BLaER1 treated with 17β-estradiol and CSF1 and Interleukin-3, amounts not matched to agents 10 nM and 100 nM (cell line): Measurements from ENCODE around the gene ZNF865.

Experiments used
- H3K27ac ChIP-seq, 11 experiments: shearing (Covaris generic); formaldehyde crosslinking; 2 replicates each; pipeline ENCODE4 v1.8.1; 2022
- H3K27me3 ChIP-seq, 11 experiments: shearing (Covaris generic); formaldehyde crosslinking; 2 replicates each; pipeline ENCODE4 v1.8.1; 2022
- H3K36me3 ChIP-seq, 11 experiments: shearing (Covaris generic); formaldehyde crosslinking; 2 replicates each; pipeline ENCODE4 v1.8.1; 2022
- H3K4me1 ChIP-seq, 10 experiments: shearing (Covaris generic); formaldehyde crosslinking; 2 replicates each; pipeline ENCODE4 v1.8.1; 2022
- H3K4me2 ChIP-seq, 11 experiments: shearing (Covaris generic); formaldehyde crosslinking; 2 replicates each; pipeline ENCODE4 v1.8.1; 2022
- H3K4me3 ChIP-seq, 10 experiments: shearing (Covaris generic); formaldehyde crosslinking; 2 replicates each; pipeline ENCODE4 v1.8.1; 2022
- H3K9ac ChIP-seq, 11 experiments: shearing (Covaris generic); formaldehyde crosslinking; 2 replicates each; pipeline ENCODE4 v1.8.1; 2022
- H3K9me3 ChIP-seq, 11 experiments: shearing (Covaris generic); formaldehyde crosslinking; replicated peaks in 1 of 11; 2 replicates each; pipeline ENCODE4 v1.8.1; 2022
- H4K20me1 ChIP-seq, 11 experiments: shearing (Covaris generic); formaldehyde crosslinking; 2 replicates each; pipeline ENCODE4 v1.8.1; 2022
- Cebpa-rat ChIP-seq, 11 experiments: shearing (Covaris generic); IDR thresholded peaks; 2 replicates each; pipeline ENCODE4 v1.8.1; 2022

ZNF865 gene

DNA sequence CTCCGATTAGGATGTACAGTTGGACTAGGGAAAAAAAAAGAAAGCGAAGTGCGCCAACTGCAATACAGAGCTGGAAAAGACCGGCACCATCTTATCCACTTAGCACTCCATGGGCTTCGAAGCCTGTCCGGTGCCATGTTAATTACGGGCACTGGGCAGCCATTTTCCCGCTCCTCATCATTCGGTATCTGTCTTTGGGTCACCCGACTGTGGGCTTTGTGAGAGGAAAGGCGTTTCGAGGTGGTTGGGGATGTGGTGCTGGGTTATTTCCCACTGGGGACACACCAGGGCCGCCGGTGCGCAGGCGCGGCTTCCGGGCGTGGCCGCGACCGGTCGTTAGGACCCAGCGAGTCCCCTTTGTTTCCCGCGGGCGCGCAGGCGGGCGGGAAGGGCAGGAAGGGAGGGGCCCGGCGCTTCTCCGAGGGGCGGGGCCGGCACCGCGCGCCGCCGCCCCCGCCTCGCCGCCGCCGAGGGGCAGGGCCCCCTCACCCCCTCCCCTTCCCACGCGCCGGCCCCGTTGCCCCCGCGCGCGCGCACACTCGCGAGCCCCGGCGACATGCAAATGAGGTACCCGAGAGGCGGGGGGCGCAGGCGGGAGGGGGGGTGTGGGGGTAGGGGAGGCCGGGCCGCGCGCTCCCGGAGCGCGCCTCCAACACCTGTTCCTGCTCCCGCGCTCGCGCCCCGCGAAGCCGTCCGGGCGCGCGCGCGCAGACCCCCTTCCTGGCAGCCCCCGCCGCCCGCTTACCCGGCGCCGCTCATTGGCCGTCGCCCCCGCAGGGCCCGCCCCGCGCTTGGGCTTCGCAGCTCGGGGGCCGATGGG, 5.4 kb upstream of the ZNF865 start, which contains the start of gene ZNF524:
ZNF524 (plus strand) TSS at position 447 of the 820 bp plus-strand sequence. CDS start 1,825 bp downstream, outside the sequence.
- Histone ChIP-seq H3K36me3 (peaks cover 31 to 49% (median 43%) of the 10 kb centered on the region in 11 experiments), H4K20me1 (peaks cover 0 to 8% (median 0%) of the 10 kb centered on the region in 11 experiments; a peak in 1 of 22 replicates), H3K27me3 (no peaks in the 10 kb centered on the region), H3K4me3 (peak within 1 kb of the TSS; percentile 64 to 79 (median 70)), H3K4me2 (peak within 1 kb of the TSS; percentile 75 to 96 (median 87)), H3K9me3 (peaks cover 0 to 21% (median 12%) of the 10 kb centered on the region in 11 experiments; a peak in 17 of 22 replicates), H3K4me1 (peaks cover 30 to 52% (median 38%) of the 10 kb centered on the region in 10 experiments), H3K9ac (peak within 1 kb of the TSS; percentile 92 to 97 (median 94)), H3K27ac (peak within 1 kb of the TSS; percentile 95 to 99 (median 97))
- no peak for TF ChIP-seq Cebpa-rat (IDR thresholded peaks at IDR 0.05)

DNA sequence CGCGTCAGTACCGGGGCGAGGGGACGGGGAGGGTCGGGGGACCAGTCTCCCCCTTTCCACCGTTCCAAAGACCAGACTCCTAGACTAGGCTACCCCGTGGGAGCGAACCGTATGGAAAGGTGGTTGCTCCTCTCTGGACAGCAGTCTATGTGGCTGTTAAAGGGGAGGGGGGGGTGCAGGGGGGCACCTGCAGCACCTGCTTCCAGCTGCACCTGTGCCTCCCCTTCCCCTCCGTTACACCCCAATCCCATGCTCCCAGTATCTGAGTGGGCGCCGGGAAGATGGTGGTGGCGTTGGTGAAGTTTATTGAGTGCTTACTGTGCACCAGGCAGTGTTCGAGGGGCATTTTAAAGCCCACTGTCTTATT, 4.8 kb upstream of the ZNF865 start:
- Histone ChIP-seq H3K9me3 (peaks cover 0 to 15% (median 8%) of the 10 kb centered on the region in 11 experiments; a peak in 14 of 22 replicates), H3K36me3 (peaks cover 25 to 43% (median 37%) of the 10 kb centered on the region in 11 experiments), H3K9ac (peak overlapping the region; percentile 92 to 97 (median 94)), H3K4me1 (peaks cover 30 to 52% (median 38%) of the 10 kb centered on the region in 10 experiments), H3K27ac (peak overlapping the region; percentile 95 to 99 (median 97)), H3K4me2 (peak overlapping the region; percentile 75 to 96 (median 87)), H3K27me3 (no peaks in the 10 kb centered on the region), H4K20me1 (peaks cover 0 to 8% (median 0%) of the 10 kb centered on the region in 11 experiments; a peak in 1 of 22 replicates), H3K4me3 (peak overlapping the region; percentile 64 to 79 (median 70))
- no peak for TF ChIP-seq Cebpa-rat (IDR thresholded peaks at IDR 0.05)

DNA sequence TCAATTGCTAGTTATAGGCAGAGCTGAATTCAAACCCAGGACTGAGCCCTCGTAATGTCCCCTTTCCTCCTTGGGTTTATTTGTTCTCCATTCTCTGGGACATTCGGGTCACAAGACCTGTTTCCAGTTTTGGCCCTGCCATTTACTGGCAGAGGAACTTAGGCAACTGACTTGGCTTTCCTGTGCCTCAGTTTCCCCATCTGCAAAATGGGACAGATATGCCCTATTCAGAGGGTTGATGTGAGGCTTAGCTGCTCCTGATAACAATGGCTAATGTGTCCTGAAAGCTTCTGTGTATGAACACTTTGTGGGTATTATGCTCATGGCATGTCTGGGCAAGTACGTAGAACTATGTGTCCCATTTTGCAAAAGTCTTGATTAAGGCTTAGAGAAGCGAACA, 4.4 kb upstream of the ZNF865 start:
- no peak for TF ChIP-seq Cebpa-rat (IDR thresholded peaks at IDR 0.05)
- H3K27ac ChIP-seq: peak overlapping the region; percentile 95 to 99 (median 97); a peak in 19 of 22 replicates
- H3K4me3 ChIP-seq: peak overlapping the region; percentile 64 to 79 (median 70)

DNA sequence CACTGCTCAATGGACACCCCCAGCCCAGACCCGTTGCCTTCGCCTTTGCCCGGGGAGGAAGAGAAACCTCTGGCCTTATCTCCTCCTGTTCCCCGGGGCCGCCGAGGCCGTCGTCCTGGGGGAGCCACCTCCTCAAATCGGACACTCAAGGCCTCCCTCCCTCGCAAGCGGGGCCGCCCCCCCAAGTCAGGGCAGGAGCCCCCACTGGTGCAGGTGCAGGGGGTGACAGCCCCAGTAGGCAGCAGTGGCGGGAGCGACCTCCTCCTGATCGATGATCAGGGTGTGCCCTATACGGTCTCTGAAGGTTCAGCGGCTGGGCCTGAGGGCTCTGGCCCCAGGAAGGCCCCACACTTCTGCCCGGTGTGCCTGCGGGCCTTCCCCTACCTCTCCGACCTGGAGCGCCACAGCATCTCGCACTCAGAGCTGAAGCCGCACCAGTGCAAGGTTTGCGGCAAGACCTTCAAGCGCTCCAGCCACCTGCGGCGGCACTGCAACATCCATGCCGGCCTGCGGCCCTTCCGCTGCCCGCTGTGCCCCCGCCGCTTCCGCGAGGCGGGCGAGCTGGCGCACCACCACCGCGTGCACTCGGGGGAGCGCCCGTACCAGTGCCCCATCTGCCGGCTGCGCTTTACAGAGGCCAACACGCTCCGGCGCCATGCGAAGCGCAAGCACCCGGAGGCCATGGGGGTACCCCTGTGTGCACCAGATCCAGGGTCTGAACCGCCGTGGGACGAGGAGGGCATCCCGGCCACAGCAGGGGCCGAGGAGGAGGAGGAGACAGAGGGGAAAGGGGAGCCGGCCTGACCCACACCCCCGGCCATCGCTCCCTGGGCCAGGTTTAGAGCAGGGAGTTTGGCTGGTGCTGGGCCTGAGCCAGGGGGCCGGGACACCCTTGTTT, 3.1 kb upstream of the ZNF865 start:
- Histone ChIP-seq H3K4me2 (peak overlapping the region in 4 of 11 experiments; percentile 88 to 96 (median 91); a peak in 5 of 22 replicates), H3K4me1 (peaks cover 41 to 63% (median 52%) of the 10 kb centered on the region in 10 experiments), H3K27ac (peak overlapping the region in 10 of 11 experiments; percentile 13 to 99 (median 95); a peak in 14 of 22 replicates), H4K20me1 (peaks cover 0 to 15% (median 10%) of the 10 kb centered on the region in 11 experiments; a peak in 11 of 22 replicates), H3K4me3 (peak overlapping the region in 1 of 10 experiments; percentile 64; a peak in 1 of 20 replicates), H3K9me3 (peaks cover 0 to 4% (median 0%) of the 10 kb centered on the region in 11 experiments; a peak in 1 of 22 replicates), H3K27me3 (no peaks in the 10 kb centered on the region), H3K9ac (peak overlapping the region in 4 of 11 experiments; percentile 29 to 97 (median 95); a peak in 3 of 22 replicates), H3K36me3 (peaks cover 13 to 31% (median 25%) of the 10 kb centered on the region in 11 experiments; a peak in 21 of 22 replicates)
- TF ChIP-seq Cebpa-rat (IDR thresholded peaks at IDR 0.05): no peak

More for the DNA sequence above, 4.4 kb upstream of the ZNF865 start:
- H3K4me1 ChIP-seq: peaks cover 30 to 52% (median 40%) of the 10 kb centered on the region in 10 experiments
- peaks cover 21 to 38% (median 32%) of the 10 kb centered on the region in 11 experiments for H3K36me3 ChIP-seq
- H3K4me2 ChIP-seq: peak overlapping the region; percentile 75 to 96 (median 87)
- peak overlapping the region; percentile 92 to 97 (median 94) for H3K9ac ChIP-seq
- no peaks in the 10 kb centered on the region for H3K27me3 ChIP-seq
- H3K9me3 ChIP-seq: peaks cover 0 to 10% (median 4%) of the 10 kb centered on the region in 11 experiments; a peak in 13 of 22 replicates
- H4K20me1 ChIP-seq: peaks cover 0 to 8% (median 0%) of the 10 kb centered on the region in 11 experiments; a peak in 1 of 22 replicates

DNA sequence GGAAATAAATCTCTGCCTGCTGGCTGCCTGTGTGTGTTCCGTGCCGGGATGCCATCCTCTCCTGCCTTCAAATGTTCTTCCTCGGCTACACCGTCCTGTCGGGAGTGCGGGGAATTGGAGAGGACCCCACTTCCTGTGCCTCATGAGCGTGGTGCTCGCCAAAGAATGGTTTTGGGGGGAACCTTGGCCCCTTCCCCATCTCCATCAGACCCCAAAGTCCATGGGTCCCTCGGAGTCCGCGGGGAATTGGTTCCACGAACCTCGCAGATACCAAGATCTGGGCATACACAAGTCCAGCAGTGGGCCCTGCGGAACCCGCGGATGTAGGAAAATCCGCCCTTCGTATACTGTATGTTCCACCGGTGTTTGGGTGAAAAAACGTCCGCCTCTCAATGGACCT, 2.3 kb upstream of the ZNF865 start:
- H3K9me3 ChIP-seq: peaks cover 0 to 4% (median 0%) of the 10 kb centered on the region in 11 experiments; a peak in 1 of 22 replicates
- no peak for TF ChIP-seq Cebpa-rat (IDR thresholded peaks at IDR 0.05)
- peak overlapping the region in 6 of 11 experiments; percentile 7 to 99 (median 32); a peak in 4 of 22 replicates for H3K27ac ChIP-seq
- no peaks in the 10 kb centered on the region for H3K27me3 ChIP-seq
- H4K20me1 ChIP-seq: peaks cover 0 to 20% (median 17%) of the 10 kb centered on the region in 11 experiments; a peak in 12 of 22 replicates
- H3K36me3 ChIP-seq: peaks cover 9 to 29% (median 22%) of the 10 kb centered on the region in 11 experiments; a peak in 19 of 22 replicates
- no peak overlapping the region for H3K4me3 ChIP-seq
- H3K9ac ChIP-seq: peak overlapping the region in 1 of 11 experiments; percentile 10; a peak in 1 of 22 replicates
- peaks cover 48 to 68% (median 56%) of the 10 kb centered on the region in 10 experiments for H3K4me1 ChIP-seq
- H3K4me2 ChIP-seq: peak overlapping the region in 4 of 11 experiments; percentile 86 to 96 (median 90); a peak in 5 of 22 replicates

DNA sequence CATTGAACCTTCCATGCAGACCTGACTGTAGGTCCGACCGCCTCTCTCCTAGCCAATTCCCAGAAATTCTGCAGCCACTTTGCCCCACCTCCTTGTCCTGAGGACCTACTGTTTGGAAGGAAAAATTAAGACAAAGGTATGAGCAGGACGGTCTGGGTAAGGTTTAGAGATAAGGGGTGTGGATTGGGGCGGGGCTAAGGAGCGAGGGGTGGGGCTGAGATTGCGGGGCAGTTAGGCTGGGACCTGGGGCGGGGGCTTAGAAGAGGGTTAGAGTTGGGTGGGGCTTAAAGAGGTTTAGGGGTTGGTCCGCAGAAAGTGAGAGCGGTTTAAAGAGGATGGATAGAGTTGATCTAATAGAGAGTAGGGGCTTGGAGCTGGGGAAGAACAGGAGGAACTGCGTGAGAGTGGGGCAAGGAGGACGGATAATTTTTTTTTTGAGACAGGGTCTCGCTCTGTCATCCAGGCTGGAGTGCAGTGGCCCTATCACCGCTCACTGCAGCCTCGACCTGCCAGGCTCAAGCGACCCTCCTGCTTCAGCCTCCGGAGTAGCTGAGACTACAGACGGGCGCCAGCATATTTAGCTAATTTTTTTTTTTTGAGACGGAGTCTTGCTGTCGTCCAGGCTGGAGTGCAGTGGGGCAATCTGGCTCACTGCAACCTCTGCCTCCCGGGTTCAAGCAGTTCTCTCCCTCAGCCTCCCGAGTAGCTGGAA, 1.7 kb upstream of the ZNF865 start:
- peaks cover 0 to 25% (median 22%) of the 10 kb centered on the region in 11 experiments; a peak in 12 of 22 replicates for H4K20me1 ChIP-seq
- peak overlapping the region; percentile 86 to 95 (median 93); a peak in 20 of 22 replicates for H3K27ac ChIP-seq
- peaks cover 0 to 4% (median 0%) of the 10 kb centered on the region in 11 experiments; a peak in 1 of 22 replicates for H3K9me3 ChIP-seq
- H3K4me1 ChIP-seq: peaks cover 42 to 65% (median 55%) of the 10 kb centered on the region in 10 experiments
- no peaks in the 10 kb centered on the region for H3K27me3 ChIP-seq
- peak overlapping the region; percentile 75 to 96 (median 87); a peak in 19 of 20 replicates for H3K4me3 ChIP-seq
- TF ChIP-seq Cebpa-rat (IDR thresholded peaks at IDR 0.05): no peak
- peak overlapping the region; percentile 69 to 96 (median 90); a peak in 19 of 22 replicates for H3K9ac ChIP-seq
- H3K4me2 ChIP-seq: peak overlapping the region; percentile 71 to 99 (median 92)
- peaks cover 11 to 35% (median 25%) of the 10 kb centered on the region in 11 experiments; a peak in 20 of 22 replicates for H3K36me3 ChIP-seq

DNA sequence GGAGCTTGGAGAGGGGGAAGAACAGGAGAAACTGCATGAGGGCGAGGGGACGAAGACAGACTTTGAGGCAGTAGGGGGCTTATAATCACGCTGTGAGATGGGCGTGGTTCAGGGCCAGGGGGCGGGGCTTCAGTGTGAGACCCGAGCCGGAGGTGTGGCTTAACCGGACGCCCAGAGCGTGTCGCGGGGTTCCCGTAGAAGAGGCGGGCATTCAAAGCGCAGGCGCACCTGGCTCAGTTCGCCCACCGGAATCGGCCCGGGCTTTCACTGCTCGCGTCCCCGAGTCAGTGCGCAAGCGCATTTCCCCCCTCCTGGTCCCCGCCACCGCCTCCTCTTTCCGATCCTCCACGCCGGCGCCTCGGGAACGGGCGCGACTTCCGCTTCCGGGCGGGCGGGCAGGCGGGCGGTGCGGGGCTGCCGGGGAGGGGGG, 225 bp upstream of the ZNF865 start:
- Histone ChIP-seq H3K27me3 (no peaks in the 10 kb centered on the region), H3K9me3 (peaks cover 0 to 6% (median 0%) of the 10 kb centered on the region in 11 experiments; a peak in 2 of 22 replicates), H4K20me1 (peaks cover 0 to 40% (median 36%) of the 10 kb centered on the region in 11 experiments; a peak in 15 of 22 replicates), H3K4me2 (peak overlapping the region in 8 of 11 experiments; percentile 71 to 99 (median 90); a peak in 13 of 22 replicates), H3K36me3 (peaks cover 26 to 50% (median 38%) of the 10 kb centered on the region in 11 experiments), H3K9ac (peak overlapping the region; percentile 84 to 96 (median 94)), H3K4me1 (peaks cover 42 to 74% (median 55%) of the 10 kb centered on the region in 10 experiments), H3K27ac (peak overlapping the region; percentile 86 to 95 (median 93)), H3K4me3 (peak overlapping the region; percentile 75 to 96 (median 87))
- TF ChIP-seq Cebpa-rat (IDR thresholded peaks at IDR 0.05): no peak
